ENCODE data around the gene CTNS. TPM values are rescaled to one million over a fixed set of nuclear protein-coding genes. Genes with fewer than 3 reads are reported as not detected.
A peak's percentile ranks its signal among the peaks of the same experiment; 100 is the strongest.

CTNS gene
- total and polyA plus RNA-seq, 2 of the 13 experiments (the other 11 are each of a cell fraction or from before 2014, with no cell fraction given), result 9.5 to 13.7 TPM

GRCh38 chr17:3636154-3636907 lies at the start of gene CTNS, which contains the start of gene SHPK (continued):
- TF ChIP-seq ZNF609 (CRISPR knock-in tag; IDR thresholded peaks at IDR 0.05; ENCODE audit: borderline replicate concordance) (0 out of 2 replicates have a peak, but pooled peaks have one; percentile 18), ETV5 (CRISPR knock-in tag; IDR thresholded peaks at IDR 0.05; ENCODE audit: borderline replicate concordance) (peak; percentile 74), GATAD1 (CRISPR knock-in tag; IDR thresholded peaks at IDR 0.05) (peak; percentile 95), ZNF724P (CRISPR knock-in tag; IDR thresholded peaks at IDR 0.05; ENCODE audit: borderline replicate concordance) (0 out of 2 replicates have a peak, but pooled peaks have one; percentile 41), ZNF670 (CRISPR knock-in tag; IDR thresholded peaks at IDR 0.05; ENCODE audit: borderline replicate concordance) (peak; percentile 26; the same call in 1 of the 2 replicates), HOXA5 (CRISPR knock-in tag; IDR thresholded peaks at IDR 0.05) (0 out of 2 replicates have a peak, but pooled peaks have one; percentile 33), ZFP91 (CRISPR knock-in tag; IDR thresholded peaks at IDR 0.05; ENCODE audit: borderline replicate concordance) (peak; percentile 76), NFE2 (CRISPR knock-in tag; IDR thresholded peaks at IDR 0.05) (no peak), CENPX (CRISPR knock-in tag; IDR thresholded peaks at IDR 0.05) (no peak), TEAD2 (CRISPR knock-in tag; IDR thresholded peaks at IDR 0.05) (no peak), ZNF782 (CRISPR knock-in tag; IDR thresholded peaks at IDR 0.05; ENCODE audit: borderline replicate concordance) (peak; percentile 71; the same call in 1 of the 2 replicates), ZNF460 (CRISPR knock-in tag; IDR thresholded peaks at IDR 0.05; ENCODE audit: borderline replicate concordance) (no peak; the same call in 1 of the 2 replicates), CENPT (CRISPR knock-in tag; IDR thresholded peaks at IDR 0.05; ENCODE audit: low read depth) (no peak), THAP11 (CRISPR knock-in tag; IDR thresholded peaks at IDR 0.05) (peak; percentile 100), RXRB (CRISPR knock-in tag; IDR thresholded peaks at IDR 0.05; ENCODE audit: borderline replicate concordance) (peak; percentile 34; the same call in 1 of the 2 replicates), KDM2A (CRISPR knock-in tag; IDR thresholded peaks at IDR 0.05; ENCODE audit: borderline replicate concordance, low read depth) (peak; percentile 69), ZNF446 (CRISPR knock-in tag; IDR thresholded peaks at IDR 0.05) (no peak), ZNF605 (CRISPR knock-in tag; IDR thresholded peaks at IDR 0.05) (peak; percentile 92; the same call in 1 of the 2 replicates), ZFX (CRISPR knock-in tag; IDR thresholded peaks at IDR 0.05; ENCODE audit: low read depth) (no peak), SATB2 (CRISPR knock-in tag; IDR thresholded peaks at IDR 0.05) (peak; percentile 68; the same call in 1 of the 2 replicates), REL (CRISPR knock-in tag; conservative IDR thresholded peaks at IDR 0.05) (peak; percentile 78), CREB3 (CRISPR knock-in tag; IDR thresholded peaks at IDR 0.05) (no peak)

Measured in HepG2 (cell line).